GM21529 (cell line): Measurements from ENCODE around the gene MRPS33.
"Not testable (repeated sequence)": the region's sequence is repeated elsewhere in the genome, so short reads cannot be mapped to it uniquely, and the experiment has no call there.

Experiments used
- ATAC-seq: cut with Tn5 transposase; IDR thresholded peaks from one replicate; pipeline ENCODE4 v1.9.1; 2021; ENCODE audit not compliant: unreplicated experiment

The MRPS33 gene

DNA sequence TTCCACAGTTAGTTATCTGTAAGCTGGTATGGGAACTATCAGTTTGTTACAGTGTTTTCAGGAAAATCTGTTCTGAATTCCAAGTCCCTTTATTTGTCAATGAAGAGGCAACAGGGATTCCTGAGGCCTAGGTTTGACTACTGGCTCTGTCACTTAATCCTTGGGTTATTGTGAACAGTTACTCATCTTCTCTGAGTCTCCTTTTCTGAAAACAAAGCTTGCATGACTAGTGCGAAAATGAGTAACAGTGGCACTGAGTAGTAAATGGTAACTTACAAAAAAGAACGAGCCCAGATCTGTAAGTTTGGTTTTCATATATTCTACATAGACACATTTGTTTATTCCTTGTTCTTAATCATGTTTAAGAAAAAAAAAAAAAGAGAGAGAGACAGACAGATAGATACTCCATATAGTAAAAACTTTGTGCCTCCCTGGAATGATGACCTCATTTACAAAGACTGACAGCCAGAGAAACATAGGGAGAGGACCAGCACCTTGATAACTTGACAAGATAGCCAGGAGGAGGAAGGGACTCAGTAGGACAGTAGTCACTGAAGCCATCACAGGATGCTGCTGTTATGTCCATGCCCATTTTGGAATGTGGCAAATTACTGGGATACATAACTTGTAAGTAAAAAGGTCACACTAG, 1.9 kb downstream of the MRPS33 start:
- ATAC-seq: no peak

DNA sequence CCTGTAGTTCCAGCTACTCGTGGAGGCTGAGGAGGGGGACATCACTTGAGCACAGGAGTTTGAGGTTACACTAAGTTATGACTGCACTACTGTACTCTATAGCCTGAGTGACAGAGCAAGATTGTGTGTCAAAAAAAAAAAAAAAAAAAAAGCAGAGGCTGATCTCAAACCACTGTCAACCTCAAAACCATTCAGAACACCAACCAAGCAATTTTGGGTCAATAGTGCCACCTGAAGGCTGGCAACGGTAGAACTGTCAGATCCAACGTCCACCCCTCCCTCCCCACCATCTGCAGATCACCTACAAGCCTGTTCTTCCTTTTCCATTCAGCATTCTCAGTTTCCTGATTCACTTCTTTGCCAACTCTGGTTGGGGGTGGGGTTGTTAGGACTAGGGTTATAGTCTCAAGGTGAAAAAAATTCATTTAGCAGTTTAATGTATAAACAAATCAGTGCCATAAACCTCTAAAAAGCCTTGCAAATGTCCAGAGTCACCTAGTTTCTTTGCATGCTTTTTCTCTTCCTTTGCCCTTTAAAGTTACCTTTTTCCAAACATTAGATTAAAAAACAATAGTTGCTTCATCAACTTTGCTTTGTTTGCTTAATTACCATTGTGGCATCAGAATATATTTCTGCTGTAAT, 2.6 kb downstream of the MRPS33 start:
- peak; percentile 33 for ATAC-seq

DNA sequence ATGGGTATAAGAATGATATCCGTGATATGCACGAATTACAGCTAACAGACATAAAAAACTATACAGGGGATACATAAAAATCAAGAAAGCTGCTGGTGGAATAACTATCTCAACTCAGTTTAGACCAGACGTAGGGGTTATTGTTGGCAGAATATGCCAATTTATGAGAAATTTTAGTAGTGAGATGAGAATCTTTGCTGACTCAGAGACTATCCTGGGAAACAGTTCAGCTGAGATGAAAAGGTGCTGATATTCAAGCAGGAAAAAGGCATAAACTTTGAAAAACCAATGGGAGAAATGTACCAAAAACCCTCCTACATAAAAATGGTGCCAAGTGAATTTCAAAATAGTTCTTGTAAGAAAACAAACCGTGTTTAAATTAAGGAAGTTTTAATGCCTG, 3.3 kb downstream of the MRPS33 start:
- ATAC-seq: no peak

- no peak for ATAC-seq
Measured at GRCh38 chr7:141003172-141004065, 11.3 kb downstream of the MRPS33 start.

DNA sequence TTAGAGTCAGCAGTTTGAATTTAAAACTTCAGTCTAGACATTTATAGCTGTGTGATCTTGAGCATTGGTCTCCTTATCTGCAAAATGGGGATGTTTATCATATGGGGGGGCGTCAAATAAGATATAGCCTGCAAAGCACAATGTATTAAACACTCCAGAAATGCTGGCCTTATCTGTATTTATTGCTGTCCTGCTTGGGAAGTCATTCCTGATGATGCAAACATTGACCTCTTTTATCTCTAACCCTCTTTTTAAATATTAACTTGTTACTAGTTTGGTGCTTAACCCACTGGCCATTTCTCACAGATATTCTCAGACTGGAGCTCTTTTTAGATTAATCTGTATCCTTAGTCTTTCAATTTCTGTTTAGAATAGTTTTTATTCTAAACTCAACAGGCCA, 13.2 kb downstream of the MRPS33 start:
- no peak for ATAC-seq

DNA sequence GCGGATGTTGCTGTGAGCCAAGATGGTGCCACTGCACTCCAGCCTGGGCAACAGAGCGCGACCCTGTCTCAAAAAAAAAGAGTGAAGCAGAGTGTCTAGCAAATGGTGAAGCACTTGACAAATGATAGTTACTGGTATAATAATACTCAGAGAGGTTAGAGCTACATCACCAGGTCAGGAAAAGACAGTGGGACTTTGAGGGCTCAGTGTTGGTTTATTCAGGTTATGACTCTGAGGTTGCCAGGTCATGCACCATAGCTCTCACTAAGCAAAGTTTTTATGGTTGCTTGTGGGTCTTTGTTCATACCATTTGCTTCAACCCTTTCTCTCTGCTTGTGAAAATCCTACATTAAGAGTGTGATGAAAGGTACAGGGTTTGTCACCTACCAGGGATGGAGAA, 13.6 kb downstream of the MRPS33 start:
- ATAC-seq: no peak

DNA sequence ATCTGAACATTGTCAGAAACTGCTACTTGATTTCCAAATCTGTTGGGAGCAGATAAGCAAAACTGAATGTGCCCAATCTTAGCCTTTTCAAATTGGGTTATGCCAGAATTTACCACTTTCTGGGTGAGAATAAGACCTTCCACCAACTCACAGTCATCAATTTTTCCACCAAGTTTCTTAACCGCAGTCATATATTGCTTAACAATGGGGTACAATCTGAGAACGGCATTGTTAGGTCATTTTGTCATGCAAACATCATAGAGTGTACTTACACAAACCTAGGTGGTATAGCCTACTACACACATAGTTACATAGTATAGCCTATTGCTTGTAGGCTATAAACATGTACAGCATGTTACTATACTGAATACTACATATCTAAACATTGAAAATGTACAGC, 16.0 kb downstream of the MRPS33 start:
- ATAC-seq: no peak

DNA sequence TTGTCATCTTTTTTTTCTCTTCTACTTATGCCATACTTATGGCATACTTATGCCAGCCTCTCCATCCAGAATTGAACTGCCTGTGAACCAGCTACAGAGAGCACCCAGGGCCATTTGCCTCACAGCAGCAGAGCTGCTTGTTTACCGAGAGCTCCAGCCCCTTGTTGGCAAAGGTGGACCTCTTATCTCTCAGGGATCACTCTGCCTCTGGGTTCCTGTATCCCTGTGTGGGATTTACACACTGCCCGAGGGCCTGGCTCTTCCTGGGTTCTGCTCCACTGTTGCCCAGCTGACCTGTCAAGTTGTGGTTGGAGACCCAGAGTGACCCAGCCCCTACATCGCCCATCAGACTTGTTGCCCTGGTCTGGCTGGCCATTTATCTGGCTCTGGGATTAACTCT, 22.3 kb downstream of the MRPS33 start:
- no peak for ATAC-seq

GRCh38 chr7:140990193-140990962, 24.4 kb downstream of the MRPS33 start:
- ATAC-seq: no peak

DNA sequence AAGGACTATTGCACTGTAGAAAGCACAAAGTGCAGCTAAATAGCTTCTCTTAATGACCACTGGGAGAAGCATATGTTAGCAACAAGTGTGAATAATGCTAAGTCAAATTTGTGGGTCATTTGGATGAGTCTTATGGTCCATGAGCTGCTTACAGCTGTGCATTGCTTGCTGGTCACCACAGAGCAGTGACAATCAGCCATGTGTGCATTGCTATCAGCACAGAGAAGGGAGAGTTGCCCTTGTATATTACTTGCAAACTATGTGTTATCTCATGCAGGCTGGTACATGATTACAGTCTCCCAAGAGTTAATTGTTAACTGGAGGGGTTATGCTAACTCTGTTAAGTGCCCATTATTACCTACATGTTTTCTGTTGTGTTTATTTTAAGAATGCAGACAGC, 25.7 kb downstream of the MRPS33 start:
- peak; percentile 68 for ATAC-seq

DNA sequence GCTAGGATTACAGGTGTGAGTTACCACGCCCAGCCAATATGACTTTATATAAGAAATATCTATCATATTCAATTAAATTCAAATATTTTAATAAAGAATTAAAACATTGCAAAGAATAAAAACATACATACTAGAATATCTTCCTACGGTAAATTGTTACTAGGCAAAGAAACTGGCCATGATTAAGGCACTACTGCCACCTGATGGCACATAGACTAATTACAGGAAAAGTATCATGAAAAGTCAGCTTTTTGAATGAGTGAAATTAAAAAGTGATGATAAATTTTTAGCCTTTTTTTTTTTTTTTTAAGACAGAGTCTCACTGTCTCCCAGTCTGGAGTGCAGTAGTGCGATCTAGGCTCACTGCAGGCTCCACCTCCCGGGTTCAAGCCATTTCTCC, 30.9 kb downstream of the MRPS33 start:
- ATAC-seq: no peak

DNA sequence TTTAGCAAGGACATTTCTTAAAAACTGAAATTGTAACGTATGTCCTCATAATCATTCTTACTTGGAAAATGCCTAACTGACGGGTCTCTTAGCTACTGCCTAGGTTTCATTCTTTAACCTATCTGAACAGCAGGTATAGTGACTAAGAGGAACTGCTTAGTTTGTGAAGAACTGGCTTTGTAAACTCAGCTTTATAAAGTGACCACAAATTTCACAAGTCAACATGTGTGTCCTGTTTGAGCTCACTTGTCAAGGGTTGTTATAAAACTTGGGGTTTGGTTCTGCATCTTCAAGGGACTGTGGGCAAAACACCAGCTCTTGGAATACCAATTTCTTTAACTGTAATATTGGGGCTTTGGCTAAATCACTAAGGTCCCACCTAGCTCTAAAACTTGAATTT, 32.2 kb downstream of the MRPS33 start:
- no peak for ATAC-seq

- no peak for ATAC-seq
Measured at GRCh38 chr7:140981951-140982350, 32.8 kb downstream of the MRPS33 start.

DNA sequence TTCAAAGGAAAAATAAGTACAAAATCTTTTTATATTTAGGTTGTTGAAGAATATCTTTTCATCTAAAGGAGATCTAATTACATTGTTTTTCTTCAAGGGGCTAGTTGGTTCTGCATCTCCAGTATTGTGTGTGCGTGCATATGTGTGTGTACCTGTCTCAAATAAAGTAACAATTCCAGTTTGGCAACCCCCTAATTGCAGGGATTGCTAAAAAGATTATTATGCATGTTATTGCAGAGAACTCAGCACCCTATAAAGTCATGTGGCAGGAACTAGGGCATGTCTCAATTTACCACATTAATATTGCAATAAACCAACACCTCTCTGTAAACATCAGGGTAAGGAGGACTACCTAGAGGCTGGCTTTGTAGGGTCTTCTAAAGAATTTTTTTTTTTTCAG, 37.0 kb downstream of the MRPS33 start:
- ATAC-seq: no peak

- ATAC-seq: no peak
Measured at GRCh38 chr7:140972876-140973829, 41.6 kb downstream of the MRPS33 start.

GRCh38 chr7:140972344-140972743, 42.4 kb downstream of the MRPS33 start:
- ATAC-seq: no peak

DNA sequence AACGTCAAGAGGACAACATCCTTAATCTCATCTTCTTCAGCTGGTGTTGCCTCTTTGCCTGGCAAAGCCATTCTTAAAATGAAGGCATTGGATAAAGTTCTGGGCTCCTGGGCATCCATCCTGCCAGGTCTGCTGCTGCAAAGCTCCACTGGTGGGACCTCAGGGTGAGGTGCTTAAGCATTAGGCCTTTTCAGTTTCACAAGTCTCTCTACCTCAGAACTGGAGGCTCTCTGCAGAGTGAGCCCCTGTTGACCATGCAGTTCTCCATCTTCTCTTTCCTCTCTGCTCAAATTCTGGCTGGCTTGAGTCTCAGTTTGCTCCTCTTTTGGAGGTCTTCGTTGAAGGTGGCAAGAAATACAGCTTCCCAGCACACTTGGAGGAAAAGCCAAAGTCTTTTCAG, 47.3 kb downstream of the MRPS33 start:
- ATAC-seq: no peak

DNA sequence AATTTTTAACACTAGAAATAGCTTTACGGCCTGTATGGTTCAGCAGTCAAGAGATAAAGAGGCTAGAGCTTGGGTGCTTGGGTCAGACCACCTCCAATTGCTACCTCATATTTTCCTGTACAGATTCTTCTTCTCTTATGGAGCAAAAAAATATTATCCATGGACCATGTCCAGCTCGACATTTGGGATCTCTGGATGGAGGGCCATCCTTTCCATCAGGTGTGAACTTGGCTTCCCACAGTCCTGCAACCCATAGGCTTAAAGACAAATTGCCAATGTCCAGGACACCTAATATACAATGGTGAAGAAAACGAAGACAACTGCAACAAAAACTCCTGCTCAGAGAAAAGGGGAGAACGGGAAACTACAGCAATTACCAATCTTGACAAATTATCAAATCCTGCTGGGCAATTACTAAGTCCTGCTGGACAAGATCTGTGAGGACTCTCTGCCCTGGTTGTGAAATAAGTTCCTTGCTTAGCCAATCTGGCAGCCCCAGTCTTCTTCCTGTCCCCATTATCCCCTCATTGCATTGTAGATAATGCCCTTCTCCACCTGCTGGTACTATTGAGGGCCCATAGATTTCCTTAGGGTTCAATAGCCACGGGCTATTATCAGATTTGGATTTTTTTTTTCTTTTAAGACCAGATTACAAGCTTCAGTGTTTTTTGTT, 48.1 kb downstream of the MRPS33 start:
- no peak for ATAC-seq

DNA sequence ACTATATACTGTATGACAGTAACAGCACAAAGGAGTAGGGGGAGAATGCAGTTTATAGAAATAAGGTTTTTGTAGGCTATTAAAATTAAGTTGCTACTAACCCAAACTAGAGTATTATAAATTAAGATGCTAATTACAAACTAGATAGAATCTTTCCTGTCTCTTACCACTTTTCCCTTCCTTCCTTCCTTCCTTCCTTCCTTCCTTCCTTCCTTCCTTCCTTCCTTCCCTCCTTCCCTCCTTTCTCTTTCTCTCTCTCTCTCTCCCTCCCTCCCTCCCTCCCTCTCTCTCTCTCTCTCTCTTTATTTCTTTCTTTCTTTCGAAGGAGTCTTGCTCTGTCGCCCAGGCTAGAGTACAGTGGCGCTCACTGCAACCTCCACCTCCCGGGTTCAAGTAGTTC, 53.6 kb downstream of the MRPS33 start:
- ATAC-seq: no peak

GRCh38 chr7:140956997-140957396, 57.8 kb downstream of the MRPS33 start:
- ATAC-seq: not testable (repeated sequence)
